HG03025 (cell line): Measurements from ENCODE around the gene MTHFR.
A peak's percentile ranks its signal among the peaks of the same experiment; 100 is the strongest.

Source experiments
- ATAC-seq: cut with Tn5 transposase; IDR thresholded peaks from one replicate; pipeline ENCODE4 v1.9.1; 2021; ENCODE audit warnings: mild to moderate bottlenecking, moderate library complexity; ENCODE audit not compliant: unreplicated experiment, low FRiP score

The MTHFR gene

DNA sequence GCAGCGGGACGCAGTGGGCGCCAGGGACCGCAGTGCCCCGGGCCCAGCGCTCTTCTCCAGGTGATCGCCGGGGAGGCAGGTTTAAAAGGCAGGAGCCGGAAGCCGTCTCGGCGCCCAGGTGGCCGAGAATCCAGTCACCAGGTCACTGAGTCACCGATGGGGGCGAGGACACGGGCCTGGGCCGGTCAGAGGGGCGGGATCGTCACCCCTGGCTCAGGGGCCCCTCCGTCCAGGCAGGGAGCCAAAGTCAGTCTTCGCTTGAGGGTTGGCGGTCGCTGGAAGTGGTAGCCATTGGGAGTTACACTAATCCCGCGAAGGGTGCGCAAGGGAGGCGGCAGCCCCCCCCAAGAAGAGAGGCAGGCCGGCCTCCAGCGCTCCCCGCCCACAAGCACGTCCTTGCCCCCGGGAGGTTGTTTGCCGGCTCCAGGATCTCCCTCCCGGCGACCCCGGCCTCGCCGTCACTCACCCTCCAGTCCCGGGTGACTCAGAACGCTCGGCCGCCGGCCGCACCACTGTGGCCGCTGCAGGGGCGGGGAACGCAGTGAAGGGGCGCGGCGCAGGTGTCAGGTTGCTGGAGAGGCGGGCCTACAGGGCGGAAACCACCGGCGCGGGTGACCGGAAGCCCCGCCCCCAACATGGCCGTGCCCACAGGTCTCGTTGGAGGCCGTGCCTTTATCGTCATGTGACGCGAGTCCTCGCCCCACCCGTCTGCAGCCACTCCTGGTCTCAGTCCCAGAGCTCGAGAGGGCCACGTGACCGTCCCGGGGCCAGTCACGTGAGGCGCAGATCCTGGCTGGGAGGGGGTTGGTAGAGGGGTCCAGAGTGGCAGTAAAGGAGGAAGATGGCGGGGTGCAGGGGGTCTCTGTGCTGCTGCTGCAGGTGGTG lies at the start of gene MTHFR, which contains the start of gene CLCN6:
MTHFR (minus strand) TSS at position 543 of the 885 bp plus-strand sequence. CDS start 2,848 bp downstream, outside the sequence.
CLCN6 (plus strand) TSS at position 770 of the 885 bp plus-strand sequence; CDS start at position 842, 72 bp downstream.
- ATAC-seq = peak; percentile 84

DNA sequence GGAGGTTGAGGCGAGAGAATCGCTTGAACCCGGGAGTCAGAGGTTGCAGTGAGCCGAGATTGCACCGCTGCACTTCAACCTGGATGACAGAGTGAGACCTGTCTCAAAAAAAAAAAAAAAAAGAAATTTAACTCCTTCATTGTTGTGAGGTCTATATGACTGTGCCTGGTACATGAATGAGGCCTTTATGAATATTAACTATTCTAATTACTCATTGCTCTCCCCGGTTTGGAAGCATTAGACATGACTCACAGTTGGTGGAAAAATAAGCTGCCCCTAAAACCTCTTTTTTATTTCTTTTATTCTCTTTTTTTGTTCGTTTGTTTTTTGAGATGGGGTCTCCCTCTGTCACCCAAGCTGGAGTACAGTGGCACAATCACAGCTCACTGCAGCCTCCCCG lies 49.7 kb upstream of the MTHFR start:
- ATAC-seq = no peak

DNA sequence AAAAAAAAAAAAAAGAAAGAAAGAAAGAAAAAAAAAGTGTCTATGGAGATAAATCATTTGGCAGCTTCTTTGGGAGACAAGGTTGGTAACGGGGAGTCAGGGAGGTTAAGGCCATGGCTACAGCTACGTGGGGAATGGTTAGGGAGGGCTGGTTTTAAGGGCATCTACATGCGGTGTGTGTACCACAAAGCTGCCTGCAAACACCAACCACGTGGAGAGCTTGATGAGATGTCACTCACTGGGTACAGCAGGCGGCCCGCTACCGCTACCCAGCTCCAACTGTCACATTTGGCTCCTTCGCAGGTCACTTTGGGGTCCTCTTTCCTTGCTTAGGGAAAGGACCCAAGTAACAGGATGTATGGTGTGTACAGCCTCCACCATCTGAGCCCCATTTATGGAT lies 48.8 kb upstream of the MTHFR start:
- no peak for ATAC-seq

DNA sequence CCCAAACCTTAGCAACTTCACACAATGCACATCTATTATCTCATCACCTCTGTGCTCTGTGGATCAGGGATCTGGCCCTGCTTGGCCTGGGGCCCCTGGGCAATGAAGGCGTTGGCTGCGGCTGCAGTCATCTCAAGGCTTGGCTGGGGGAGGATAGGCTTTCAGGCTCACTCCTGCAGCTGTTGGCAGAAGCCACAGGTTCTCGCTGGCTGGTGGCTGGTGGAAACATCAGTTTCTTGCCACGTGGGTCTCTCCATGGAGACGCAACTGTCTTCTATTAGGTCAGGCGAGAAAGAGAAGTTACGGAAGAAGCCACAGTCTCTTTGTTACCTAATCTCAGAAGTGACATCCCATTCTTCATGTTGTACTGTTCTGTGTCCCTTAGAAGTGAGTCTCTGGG lies 45.4 kb upstream of the MTHFR start:
- no peak for ATAC-seq

DNA sequence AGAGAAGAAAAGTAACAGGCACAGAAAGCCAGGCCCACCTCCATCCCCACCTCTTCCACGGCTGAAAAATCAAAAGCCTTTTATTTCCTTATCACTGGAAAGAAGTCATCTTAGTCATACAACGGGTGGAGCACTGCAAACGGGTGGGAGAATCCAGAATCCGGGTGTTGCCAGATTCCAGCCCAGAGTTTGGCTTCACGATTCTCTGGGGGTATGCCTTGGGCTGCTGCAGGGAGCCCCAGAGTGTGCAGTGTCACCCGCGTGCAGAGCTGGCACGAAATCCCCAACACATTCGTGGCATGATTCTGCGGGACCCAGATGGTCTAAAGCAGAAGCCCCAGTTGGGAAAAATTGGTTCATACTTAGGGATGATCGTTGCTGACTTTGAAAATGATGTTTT lies 44.4 kb upstream of the MTHFR start:
- no peak for ATAC-seq

DNA sequence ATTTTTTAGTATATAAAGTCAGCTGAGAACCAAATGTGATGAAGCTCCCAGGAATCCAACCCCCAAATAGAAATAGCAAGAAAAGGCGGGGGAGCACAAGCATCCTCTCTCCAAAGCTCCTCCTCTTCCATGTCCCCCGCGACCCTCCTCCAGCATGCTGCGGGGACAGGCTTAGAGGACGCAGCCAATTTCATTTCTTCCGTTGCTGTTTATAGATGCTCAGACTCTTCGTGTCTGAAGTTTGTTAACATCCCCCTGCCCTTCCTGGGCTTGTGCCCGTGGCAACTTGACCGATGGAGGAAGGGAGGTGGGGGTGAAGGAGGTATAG lies 42.6 kb upstream of the MTHFR start:
- no peak for ATAC-seq

- ATAC-seq = no peak
Measured at GRCh38 chr1:11847667-11848372, 42.1 kb upstream of the MTHFR start, which contains the start of gene NPPA. TSS of gene NPPA (minus strand) at chr1:11847783. CDS start at chr1:11847684, 99 bp downstream.

GRCh38 chr1:11845641-11846335 lies 40.0 kb upstream of the MTHFR start:
- ATAC-seq = no peak

DNA sequence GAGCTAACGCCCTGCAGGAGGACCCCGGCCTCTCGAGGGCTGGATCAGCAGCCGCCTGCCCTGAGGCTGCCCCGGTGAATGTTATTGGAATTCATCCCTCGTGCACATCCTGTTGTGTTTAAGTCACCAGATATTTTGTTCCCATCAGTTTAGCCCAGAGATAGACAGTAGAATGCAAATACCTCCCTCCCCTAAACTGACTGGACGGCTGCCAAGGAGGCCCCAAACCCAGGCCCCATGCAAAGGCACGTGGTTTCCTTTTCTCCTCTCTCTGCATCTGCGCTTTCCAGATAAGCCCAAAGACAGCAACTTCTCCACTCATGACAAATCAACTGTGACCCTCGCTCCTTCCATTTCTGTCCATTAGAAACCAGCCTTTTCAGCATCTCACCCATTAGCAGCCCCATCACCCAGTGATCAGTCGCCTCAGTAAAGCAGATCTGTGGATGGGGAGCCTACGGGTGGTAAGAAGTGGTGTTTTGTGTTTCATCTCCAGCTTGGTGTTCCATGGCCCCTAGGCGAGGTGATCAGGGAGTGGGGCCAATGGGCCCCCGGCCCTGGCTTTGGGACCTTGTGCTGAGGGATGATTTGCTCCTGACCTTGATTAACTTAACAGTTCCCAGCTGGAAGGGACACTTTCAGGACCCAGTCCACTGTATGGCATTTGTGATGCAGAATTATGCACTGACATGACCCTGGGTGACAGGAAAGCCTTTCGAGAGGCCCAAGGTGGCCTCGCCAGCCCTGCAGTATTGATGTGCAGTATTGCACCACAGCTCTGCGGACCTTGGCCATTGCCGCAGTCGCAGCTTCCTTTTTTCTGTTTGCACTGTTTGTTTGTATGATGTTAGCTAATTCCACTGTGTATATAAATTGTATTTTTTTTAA lies 36.6 kb upstream of the MTHFR start:
- no peak for ATAC-seq

GRCh38 chr1:11841245-11842153 lies 35.7 kb upstream of the MTHFR start:
- no peak for ATAC-seq

DNA sequence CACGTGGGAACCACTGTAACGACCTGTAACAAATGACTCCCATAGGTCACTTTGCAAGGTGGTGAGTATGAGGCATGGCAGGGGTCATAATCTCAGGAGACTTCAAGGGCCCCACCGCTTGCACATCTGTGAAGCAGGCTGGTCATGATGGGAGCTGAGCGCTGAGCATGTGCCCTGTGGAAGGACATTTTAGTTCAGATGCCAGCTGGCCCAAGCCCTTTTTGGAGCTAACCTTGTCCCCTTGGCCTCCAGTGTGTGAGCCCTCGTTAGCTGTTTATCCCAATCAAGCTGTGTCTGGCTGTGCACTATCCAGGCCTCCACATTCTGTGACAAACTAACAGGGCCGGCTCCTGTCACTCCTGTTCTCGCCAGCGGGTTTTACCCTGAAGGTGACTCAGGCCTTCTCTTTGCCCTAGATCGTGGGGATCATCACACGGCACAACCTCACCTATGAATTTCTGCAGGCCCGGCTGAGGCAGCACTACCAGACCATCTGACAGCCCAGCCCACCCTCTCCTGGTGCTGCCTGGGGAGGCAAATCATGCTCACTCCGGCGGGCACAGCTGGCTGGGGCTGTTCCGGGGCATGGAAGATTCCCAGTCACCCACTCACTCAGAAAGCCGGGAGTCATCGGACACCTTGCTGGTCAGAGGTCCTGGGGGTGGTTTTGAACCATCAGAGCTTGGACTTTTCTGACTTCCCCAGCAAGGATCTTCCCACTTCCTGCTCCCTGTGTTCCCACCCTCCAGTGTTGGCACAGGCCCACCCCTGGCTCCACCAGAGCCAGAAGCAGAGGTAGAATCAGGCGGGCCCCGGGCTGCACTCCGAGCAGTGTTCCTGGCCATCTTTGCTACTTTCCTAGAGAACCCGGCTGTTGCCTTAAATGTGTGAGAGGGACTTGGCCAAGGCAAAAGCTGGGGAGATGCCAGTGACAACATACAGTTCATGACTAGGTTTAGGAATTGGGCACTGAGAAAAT lies 34.3 kb upstream of the MTHFR start:
- no peak for ATAC-seq

DNA sequence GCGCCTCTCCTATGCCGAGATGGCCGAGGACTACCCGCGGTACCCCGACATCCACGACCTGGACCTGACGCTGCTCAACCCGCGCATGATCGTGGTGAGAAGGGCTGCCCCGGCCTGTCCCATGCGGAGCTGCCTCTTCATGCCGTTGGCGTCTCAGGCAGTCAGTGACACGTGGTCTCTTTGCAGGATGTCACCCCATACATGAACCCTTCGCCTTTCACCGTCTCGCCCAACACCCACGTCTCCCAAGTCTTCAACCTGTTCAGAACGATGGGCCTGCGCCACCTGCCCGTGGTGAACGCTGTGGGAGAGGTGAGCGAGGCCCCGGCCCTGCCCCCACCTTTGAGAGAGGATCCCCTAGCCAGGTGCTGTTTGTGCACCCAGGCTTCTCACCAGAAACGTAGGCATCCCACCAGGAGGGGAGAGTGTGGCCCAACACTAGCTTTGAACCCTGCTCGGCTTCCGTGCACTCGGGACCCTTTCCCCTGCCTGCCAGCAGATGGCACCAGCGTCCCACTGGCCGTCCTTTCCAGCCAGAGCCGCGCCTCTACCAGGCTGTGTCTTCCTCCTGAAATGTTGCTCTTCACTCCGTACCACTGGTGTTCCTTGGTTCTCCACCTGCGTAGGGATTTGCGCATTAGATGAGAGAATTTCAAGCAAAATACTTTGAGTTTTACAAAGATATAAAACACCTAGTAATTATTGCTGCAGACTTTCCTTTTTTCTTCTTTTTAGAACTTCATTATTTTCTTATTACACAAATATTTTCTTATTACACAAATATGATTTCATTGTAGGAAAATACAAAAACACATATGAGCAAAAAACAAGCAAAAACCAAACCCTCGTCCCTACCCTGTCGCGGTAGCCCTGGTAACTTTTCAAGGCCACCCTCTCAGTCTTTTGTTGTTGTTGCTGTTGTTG lies 32.8 kb upstream of the MTHFR start:
- ATAC-seq = no peak

- no peak for ATAC-seq
Measured at GRCh38 chr1:11837767-11838348, 32.1 kb upstream of the MTHFR start.

DNA sequence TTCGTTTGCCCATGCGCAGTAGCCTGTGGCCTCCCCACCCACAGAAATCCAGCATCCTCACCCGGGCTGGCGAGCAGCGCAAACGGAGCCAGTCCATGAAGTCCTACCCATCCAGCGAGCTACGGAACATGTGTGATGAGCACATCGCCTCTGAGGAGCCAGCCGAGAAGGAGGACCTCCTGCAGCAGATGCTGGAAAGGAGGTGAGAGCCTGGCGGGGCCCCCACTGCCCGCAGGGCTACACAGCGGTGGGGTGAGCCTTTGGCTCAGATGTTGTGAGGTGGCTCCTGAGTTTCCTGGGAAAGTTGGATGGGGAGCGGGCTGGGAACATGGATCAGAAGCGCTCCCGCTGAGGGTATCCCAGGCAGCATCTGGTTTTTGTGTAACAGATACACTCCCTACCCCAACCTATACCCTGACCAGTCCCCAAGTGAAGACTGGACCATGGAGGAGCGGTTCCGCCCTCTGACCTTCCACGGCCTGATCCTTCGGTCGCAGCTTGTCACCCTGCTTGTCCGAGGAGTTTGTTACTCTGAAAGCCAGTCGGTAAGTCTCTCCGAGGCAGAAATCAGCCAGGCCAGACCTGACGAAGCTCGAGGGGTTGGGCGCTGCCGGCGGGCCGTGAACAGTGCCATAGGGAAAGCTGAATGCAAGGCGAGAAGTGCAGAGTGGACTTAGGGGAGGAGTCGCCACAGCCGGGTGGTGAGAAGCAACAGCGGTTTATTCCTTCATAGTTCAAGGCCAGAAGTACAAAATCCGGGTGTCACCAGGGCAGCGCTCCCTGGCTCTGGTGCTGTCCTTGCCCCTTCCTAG lies 31.4 kb upstream of the MTHFR start:
- no peak for ATAC-seq

GRCh38 chr1:11835441-11836225 lies 29.9 kb upstream of the MTHFR start:
- no peak for ATAC-seq
